Nephron (organoid): Measurements from ENCODE around the gene TMEM229B.

Experiments used
- H3K27ac Mint-ChIP-seq, 3 experiments: 2 replicates each; pipeline ENCODE4 v1.8.0; 2020; ENCODE audit warnings: mixed read lengths in 3 of 3, mild to moderate bottlenecking in 2 of 3, moderate library complexity in 1 of 3
- H3K27me3 Mint-ChIP-seq: 2 replicates; pipeline ENCODE4 v1.8.0; 2021; ENCODE audit warnings: low read depth, mild to moderate bottlenecking, moderate library complexity, mixed read lengths
- H3K36me3 Mint-ChIP-seq: 2 replicates; pipeline ENCODE4 v1.8.0; 2020; ENCODE audit warnings: low read depth, mixed read lengths
- H3K4me1 Mint-ChIP-seq: 2 replicates; pipeline ENCODE4 v1.8.0; 2020; ENCODE audit warnings: mixed read lengths
- H3K4me3 Mint-ChIP-seq, 3 experiments: 2 replicates each; pipeline ENCODE4 v1.8.0; 2020; ENCODE audit warnings: mild to moderate bottlenecking in 3 of 3, mixed read lengths in 3 of 3, moderate library complexity in 2 of 3
- H3K9me3 Mint-ChIP-seq: 2 replicates; pipeline ENCODE4 v1.8.0; 2020; ENCODE audit warnings: mixed read lengths
- CTCF ChIP-seq, 3 experiments: fragments of 200-600 bp; sonication (generic); IDR thresholded peaks; one replicate each; pipeline ENCODE4 v1.5.0; 2021; ENCODE audit warnings: antibody characterized with exemption in 3 of 3; ENCODE audit not compliant: unreplicated experiment in 3 of 3

The TMEM229B gene

DNA sequence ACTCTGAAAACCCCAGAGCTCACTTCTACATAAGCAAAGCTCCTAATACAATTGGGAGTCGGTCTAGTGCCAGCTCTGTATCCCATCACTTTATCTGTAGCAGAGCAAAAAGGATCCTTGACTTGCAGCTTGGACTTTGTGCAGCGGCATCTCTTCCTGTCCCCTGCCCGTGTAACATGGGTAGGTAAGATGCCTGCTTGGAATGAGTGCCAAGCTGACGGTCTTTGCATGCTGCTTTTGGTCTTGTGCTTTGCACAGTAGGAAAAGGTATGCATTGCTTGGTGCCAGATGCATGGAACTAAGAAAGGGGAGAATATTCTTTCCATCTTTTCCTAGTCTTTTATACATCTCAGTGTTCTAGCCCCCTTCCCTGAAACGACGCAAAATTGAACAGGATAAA, 37.7 kb upstream of the TMEM229B start:
- Mint-ChIP-seq H3K4me3 (no peak overlapping the region), H3K27ac (no peak overlapping the region), H3K27me3 (peaks cover 50% of the 10 kb centered on the region), H3K36me3 (no peaks in the 10 kb centered on the region), H3K4me1 (no peaks in the 10 kb centered on the region), H3K9me3 (no peaks in the 10 kb centered on the region)
- no peak for TF ChIP-seq CTCF (IDR thresholded peaks at IDR 0.05; ENCODE audit: unreplicated experiment in 3 of 3)

DNA sequence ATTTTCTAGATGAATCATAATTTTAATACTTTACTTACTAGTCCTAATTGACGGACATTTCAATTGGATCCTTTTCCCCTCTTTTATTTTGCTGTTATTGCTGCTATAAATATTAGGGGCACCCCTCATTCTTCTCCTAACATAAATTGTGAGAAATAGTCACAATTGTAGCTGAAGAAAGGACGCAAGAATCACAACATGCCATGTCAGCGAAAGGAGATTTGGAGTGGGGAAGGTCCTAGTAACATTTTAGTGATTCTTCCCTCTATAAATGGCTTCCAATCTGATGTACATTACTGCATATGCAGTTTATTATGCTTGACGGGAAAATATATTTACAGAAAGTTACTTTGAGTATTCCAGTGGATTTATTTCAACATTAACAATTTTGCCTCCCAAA, 36.9 kb upstream of the TMEM229B start:
- TF ChIP-seq CTCF (IDR thresholded peaks at IDR 0.05; ENCODE audit: unreplicated experiment in 3 of 3), result no peak
- no peaks in the 10 kb centered on the region for H3K4me1 Mint-ChIP-seq

GRCh38 chr14:67524634-67524963, 36.1 kb upstream of the TMEM229B start:
- no peak for TF ChIP-seq CTCF (IDR thresholded peaks at IDR 0.05; ENCODE audit: unreplicated experiment in 3 of 3)
- no peaks in the 10 kb centered on the region for H3K36me3 Mint-ChIP-seq
- no peak overlapping the region for H3K27ac Mint-ChIP-seq
- peaks cover 57% of the 10 kb centered on the region for H3K27me3 Mint-ChIP-seq
- no peaks in the 10 kb centered on the region for H3K9me3 Mint-ChIP-seq
- no peaks in the 10 kb centered on the region for H3K4me1 Mint-ChIP-seq
- H3K4me3 Mint-ChIP-seq, result no peak overlapping the region

More for the DNA sequence above, 36.9 kb upstream of the TMEM229B start:
- Mint-ChIP-seq H3K27ac (no peak overlapping the region), H3K36me3 (no peaks in the 10 kb centered on the region), H3K27me3 (peaks cover 49% of the 10 kb centered on the region), H3K9me3 (no peaks in the 10 kb centered on the region), H3K4me3 (no peak overlapping the region)

DNA sequence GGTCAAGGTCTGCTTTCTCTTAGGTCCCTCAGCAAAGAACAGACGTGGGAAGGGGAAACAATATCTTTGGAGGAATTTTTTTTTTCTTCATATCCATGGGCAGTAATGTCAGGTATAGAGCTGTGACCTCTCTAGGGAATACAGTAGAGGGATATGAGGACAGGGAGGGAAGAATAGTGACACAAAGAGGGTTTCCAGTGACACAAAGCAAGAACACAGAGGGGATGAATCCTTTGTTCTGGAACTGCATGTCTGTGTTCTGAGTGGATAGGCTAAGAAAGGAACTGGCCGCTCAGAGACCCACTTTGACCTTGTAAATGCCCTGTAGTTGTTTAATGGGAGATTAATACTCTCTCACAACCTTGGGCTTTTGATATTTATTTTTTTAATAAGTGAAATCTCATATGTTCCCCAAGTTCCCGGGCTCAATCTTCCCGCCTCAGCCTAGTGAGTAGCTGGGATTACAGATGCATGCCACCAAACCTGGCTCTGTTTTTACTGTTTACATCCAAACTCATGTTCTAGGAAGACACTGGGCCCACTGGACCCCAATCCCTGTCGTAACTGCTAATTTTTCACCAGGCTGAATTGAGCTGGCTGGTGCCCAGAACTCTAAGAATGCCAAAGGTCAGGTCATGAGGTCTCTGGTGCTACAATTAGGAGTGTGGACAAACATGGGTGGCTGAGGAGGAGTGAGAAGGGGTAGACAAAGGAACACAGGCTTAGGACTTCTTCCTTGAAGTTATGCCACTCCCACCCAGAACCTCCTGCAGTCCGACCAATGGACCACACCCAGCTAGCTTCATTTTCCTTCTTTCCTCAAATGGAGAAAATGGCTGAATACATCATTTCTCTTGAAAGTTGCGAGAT, 35.5 kb upstream of the TMEM229B start:
- no peaks in the 10 kb centered on the region for H3K4me1 Mint-ChIP-seq
- TF ChIP-seq CTCF (IDR thresholded peaks at IDR 0.05; ENCODE audit: unreplicated experiment in 3 of 3), result no peak
- H3K36me3 Mint-ChIP-seq, result no peaks in the 10 kb centered on the region
- no peak overlapping the region for H3K27ac Mint-ChIP-seq
- H3K9me3 Mint-ChIP-seq, result no peaks in the 10 kb centered on the region
- H3K4me3 Mint-ChIP-seq, result no peak overlapping the region
- H3K27me3 Mint-ChIP-seq, result peaks cover 63% of the 10 kb centered on the region

DNA sequence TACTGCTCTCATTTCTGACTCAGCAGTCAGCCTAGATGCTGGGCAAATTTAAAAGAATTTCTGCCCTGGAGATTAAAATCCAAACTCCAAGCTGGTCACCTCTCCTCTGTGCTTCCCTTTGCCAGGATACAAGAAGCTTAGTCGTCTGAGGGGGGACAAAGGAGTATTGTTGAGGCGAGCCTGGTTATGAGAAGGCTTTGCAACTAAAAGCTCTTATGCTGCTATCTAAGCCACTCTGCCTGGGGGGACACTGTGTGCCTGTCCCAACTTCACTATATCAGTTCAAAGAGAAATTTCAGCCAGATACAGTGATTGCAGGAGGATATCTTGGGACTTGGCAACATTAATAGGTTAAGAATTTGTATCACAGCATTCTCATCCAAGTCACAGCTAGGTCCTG, 33.7 kb upstream of the TMEM229B start:
- H3K36me3 Mint-ChIP-seq, result no peaks in the 10 kb centered on the region

More for the DNA sequence above, 33.7 kb upstream of the TMEM229B start:
- H3K4me1 Mint-ChIP-seq, result no peaks in the 10 kb centered on the region
- no peak overlapping the region for H3K27ac Mint-ChIP-seq
- H3K4me3 Mint-ChIP-seq, result no peak overlapping the region
- no peaks in the 10 kb centered on the region for H3K9me3 Mint-ChIP-seq
- peaks cover 73% of the 10 kb centered on the region for H3K27me3 Mint-ChIP-seq
- TF ChIP-seq CTCF (IDR thresholded peaks at IDR 0.05; ENCODE audit: unreplicated experiment in 3 of 3), result no peak
